ENCODE data around the gene NTMT2.
A peak's percentile ranks its signal among the peaks of the same experiment; 100 is the strongest.
"Not testable (repeated sequence)": the region's sequence is repeated elsewhere in the genome, so short reads cannot be mapped to it uniquely, and the experiment has no call there.

NTMT2 gene

GRCh38 chr1:170145770-170146676, at the start of gene NTMT2:
NTMT2 (plus strand) TSS chr1:170145959; CDS start chr1:170146108, 149 bp downstream.
- DNase-seq = no peak

- DNase-seq = no peak
These were observed 49.6 kb upstream of the NTMT2 start for GRCh38 chr1:170095976-170096748.

GRCh38 chr1:170096806-170097340, 48.9 kb upstream of the NTMT2 start:
- DNase-seq = no peak

GRCh38 chr1:170097449-170097948, 48.3 kb upstream of the NTMT2 start:
- no peak for DNase-seq

- not testable (repeated sequence) for DNase-seq
These were observed 32.6 kb upstream of the NTMT2 start for GRCh38 chr1:170113140-170113539.

GRCh38 chr1:170114906-170115305, 30.9 kb upstream of the NTMT2 start:
- DNase-seq = no peak

- no peak for DNase-seq
These were observed 23.4 kb upstream of the NTMT2 start for GRCh38 chr1:170122366-170122765.

- no peak for DNase-seq
These were observed 20.5 kb upstream of the NTMT2 start for GRCh38 chr1:170125269-170125668.

- no peak for DNase-seq
These were observed 19.1 kb upstream of the NTMT2 start for GRCh38 chr1:170126696-170127095.

GRCh38 chr1:170131450-170131849, 14.3 kb upstream of the NTMT2 start:
- no peak for DNase-seq

- DNase-seq = no peak
These were observed 13.8 kb upstream of the NTMT2 start for GRCh38 chr1:170131984-170132383.

GRCh38 chr1:170133766-170134495, 11.8 kb upstream of the NTMT2 start:
- peak; percentile 49 for DNase-seq

- DNase-seq = no peak
These were observed 11.2 kb upstream of the NTMT2 start for GRCh38 chr1:170134521-170134920.

- DNase-seq = no peak
These were observed 5.4 kb upstream of the NTMT2 start for GRCh38 chr1:170140371-170140770.

GRCh38 chr1:170145061-170145460, 698 bp upstream of the NTMT2 start:
- no peak for DNase-seq

GRCh38 chr1:170146720-170147263, 1.0 kb downstream of the NTMT2 start:
- DNase-seq = no peak

GRCh38 chr1:170149241-170149640, 3.5 kb downstream of the NTMT2 start:
- DNase-seq = no peak

- no peak for DNase-seq
These were observed 4.3 kb downstream of the NTMT2 start for GRCh38 chr1:170150016-170150415.

- no peak for DNase-seq
These were observed 5.2 kb downstream of the NTMT2 start for GRCh38 chr1:170150921-170151320.

GRCh38 chr1:170153417-170153816, 7.7 kb downstream of the NTMT2 start:
- no peak for DNase-seq

GRCh38 chr1:170155055-170155454, 9.3 kb downstream of the NTMT2 start:
- no peak for DNase-seq

GRCh38 chr1:170156594-170156993, 10.8 kb downstream of the NTMT2 start:
- DNase-seq = no peak

All from left hindlimb (tissue), 1 donor.